Measurements from ENCODE around the gene HNRNPR. TPM values are rescaled to one million over a fixed set of nuclear protein-coding genes. Genes with fewer than 3 reads are reported as not detected.

HNRNPR gene
- 76.5 and 130 TPM in 2 replicates for total RNA-seq

DNA sequence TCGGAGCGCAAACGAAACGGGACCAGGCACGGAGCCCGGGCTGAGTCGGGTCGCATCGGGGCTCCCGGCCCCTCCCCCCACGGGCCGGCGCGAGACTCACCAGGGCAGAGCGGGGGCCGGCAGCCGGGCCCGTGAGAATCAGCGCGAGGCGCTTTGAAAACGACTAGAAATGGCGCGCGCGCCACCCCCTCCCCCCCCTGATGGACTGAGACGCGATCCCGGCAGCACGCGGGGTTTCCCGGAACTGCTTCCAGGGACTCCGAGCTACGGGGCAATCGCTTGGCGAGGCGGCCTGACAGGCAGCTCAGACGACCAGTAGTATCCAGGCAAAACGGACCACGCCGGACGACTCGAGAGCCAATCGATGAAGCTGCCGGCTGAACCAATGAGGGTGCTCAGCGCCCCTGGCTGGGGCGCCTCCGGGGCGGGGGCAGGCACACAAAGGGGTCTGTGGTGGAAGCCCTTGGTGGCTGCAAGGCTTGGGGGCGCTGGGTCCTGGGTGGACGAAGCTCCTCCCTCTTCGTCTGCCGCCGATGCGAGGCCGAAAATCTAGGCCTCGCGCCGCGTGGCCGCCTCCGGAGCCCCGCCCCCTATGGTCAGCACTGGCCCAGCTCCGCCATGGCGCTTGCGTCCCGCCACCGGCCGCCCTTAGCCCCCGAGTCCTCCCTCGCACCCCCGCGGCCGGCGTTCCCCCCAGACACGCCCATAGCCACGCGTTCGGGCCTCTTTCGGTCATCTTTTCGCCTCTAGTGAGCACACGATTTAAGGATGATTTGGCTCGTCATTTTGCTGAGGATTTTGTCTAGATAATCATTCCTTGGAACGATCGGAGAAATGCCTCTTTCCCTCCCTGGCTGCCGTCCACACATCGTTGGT is at the start of gene HNRNPR:
Gene HNRNPR (minus strand): TSS at position 174 of the 876 bp plus-strand sequence. CDS start 3,276 bp downstream, outside the sequence.

DNA sequence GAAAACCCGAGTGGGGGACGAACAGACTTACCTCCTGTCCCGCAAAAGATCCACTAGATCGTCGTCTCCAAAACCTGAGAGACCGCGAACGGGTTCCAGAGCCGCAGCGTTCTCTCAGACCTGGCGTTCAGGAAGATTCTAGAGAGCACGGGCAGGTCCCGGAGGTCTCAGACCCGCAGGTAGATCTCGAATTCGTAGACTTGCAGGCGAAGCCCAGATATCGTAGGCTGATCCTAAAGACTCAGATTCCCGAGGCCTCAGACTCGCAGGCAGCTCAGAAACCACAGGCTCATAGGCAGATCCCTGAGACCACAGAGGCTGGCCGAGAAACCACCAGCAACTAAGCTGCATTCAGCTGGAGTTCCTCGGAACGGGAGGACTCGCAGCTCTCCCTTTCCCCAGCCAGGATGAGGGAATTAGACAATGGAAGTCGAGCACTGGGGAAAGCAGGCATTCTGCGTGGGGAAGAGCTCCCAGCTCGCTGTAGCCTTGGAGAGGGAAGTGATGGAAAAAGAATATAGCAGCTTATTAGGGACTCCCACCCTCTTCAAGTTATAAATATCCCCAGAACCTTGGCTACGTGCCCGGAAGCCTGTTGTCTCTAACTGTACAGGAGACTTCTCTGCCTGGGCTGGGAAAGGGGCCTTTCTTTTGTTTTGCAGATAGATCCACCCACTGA is 25.4 kb upstream of the HNRNPR start, which contains the start of gene ZNF436:
Gene ZNF436 (minus strand): TSS at position 502 of the 679 bp plus-strand sequence. CDS start 1,831 bp downstream, outside the sequence.

Other genes with a start within 250 kb of the HNRNPR start
- 17.0 and 19.5 TPM in 2 replicates for gene LUZP1, start 175.4 kb downstream of the HNRNPR start, total RNA-seq
- not detected in 2 replicates for gene HTR1D, start 126.8 kb downstream of the HNRNPR start, total RNA-seq
- gene ZNF436, start 25.6 kb upstream of the HNRNPR start, total RNA-seq, result 13.5 and 17.7 TPM in 2 replicates
- 6.8 and 10.4 TPM in 2 replicates for gene TCEA3, start 80.5 kb upstream of the HNRNPR start, total RNA-seq
- gene ASAP3, start 139.9 kb upstream of the HNRNPR start, total RNA-seq, result 23.6 and 50.6 TPM in 2 replicates
- gene E2F2, start 186.9 kb upstream of the HNRNPR start, total RNA-seq, result 0.50 and 2.0 TPM in 2 replicates
- gene ID3, start 215.2 kb upstream of the HNRNPR start, total RNA-seq, result 34.2 and 38.7 TPM in 2 replicates